Lung (tissue), 12 donors: ENCODE data around the gene PSMC4. TPM values are rescaled to one million over a fixed set of nuclear protein-coding genes. Genes with fewer than 3 reads are reported as not detected.

Experiments
- ATAC-seq: fragments of 200-7000 bp; cut with Tn5 transposase; one replicate; pipeline ENCODE4 v1.9.1; 2020; ENCODE audit warnings: moderate number of reproducible peaks; ENCODE audit not compliant: insufficient read depth, low FRiP score
- DNase-seq, 3 donors: peaks; one replicate each; pipeline ENCODE4 v3.0.0-alpha.2; 2013 to 2017
- H3K27ac ChIP-seq, 2 donors: one replicate each; pipeline ENCODE4 v1.5.1; 2013; ENCODE audit warnings: mild to moderate bottlenecking in 2 of 2, moderate library complexity in 2 of 2, control low read depth in 1 of 2, inconsistent platforms in 1 of 2, low read depth in 1 of 2, low read length in 1 of 2
- H3K27me3 ChIP-seq, 3 donors: one replicate each; pipeline ENCODE4 v1.5.1; 2013; ENCODE audit warnings: low read length in 2 of 3; ENCODE audit not compliant: control insufficient read depth in 3 of 3, insufficient read depth in 3 of 3
- H3K36me3 ChIP-seq, 4 donors: one replicate each; pipeline ENCODE4 v1.5.1; 2013; ENCODE audit warnings: low read length in 4 of 4, mild to moderate bottlenecking in 1 of 4, moderate library complexity in 1 of 4; ENCODE audit not compliant: control insufficient read depth in 4 of 4, insufficient read depth in 4 of 4
- H3K4me1 ChIP-seq, 5 donors: one replicate each; pipeline ENCODE4 v1.5.1; 2013; ENCODE audit warnings: low read length in 5 of 5, mild to moderate bottlenecking in 2 of 5, moderate library complexity in 1 of 5; ENCODE audit not compliant: control insufficient read depth in 5 of 5, insufficient read depth in 5 of 5
- H3K4me3 ChIP-seq: one replicate; pipeline ENCODE4 v1.5.1; 2013; ENCODE audit warnings: mild to moderate bottlenecking, control low read depth, moderate library complexity
- H3K9ac ChIP-seq, 2 donors: one replicate each; pipeline ENCODE4 v1.5.1; 2013; ENCODE audit warnings: low read length in 2 of 2, control low read depth in 1 of 2; ENCODE audit not compliant: insufficient read depth in 1 of 2
- H3K9me3 ChIP-seq, 4 donors: one replicate each; pipeline ENCODE4 v1.5.1; 2013; ENCODE audit warnings: low read length in 3 of 4, mild to moderate bottlenecking in 1 of 4, moderate library complexity in 1 of 4; ENCODE audit not compliant: control insufficient read depth in 4 of 4, insufficient read depth in 3 of 4
- CTCF ChIP-seq: IDR thresholded peaks from 2 replicates; pipeline ENCODE4 v1.5.1; 2012; ENCODE audit warnings: mild to moderate bottlenecking; ENCODE audit errors: control extremely low read depth, extremely low read depth
- WGBS, 2 donors: extraction: QIAGEN DNeasy Blood & Tissue Kit; methylation state at CpG; one replicate each; pipeline ENCODE4 v1.1.7; 2013; 5-methylcytosine and 5-hydroxymethylcytosine counted together
- polyA plus RNA-seq, 2 donors: library from polyadenylated mRNA; stranded (reverse); fragments of 200-250 nt; gene quantifications; one replicate each; pipeline ENCODE4 v1.2.1, GENCODE V29; 2013
- total RNA-seq, 2 donors: library from RNA; depleted of rRNA in 1 of 2; stranded (reverse); fragments of >200 nt in 1 of 2; gene quantifications; one replicate each; pipeline ENCODE4 v1.2.1, GENCODE V29; 2014 to 2021
- donor health status: control.
- donor health status: control.
- donor health status: Bipolar disorder and iron deficiency.
- donor health status: healthy.
- donor health status: DM: yes; HTN: yes; CAD: no.

Gene PSMC4
- total and polyA plus RNA-seq, 4 donors: 45.2 to 95.4 (median 87.2) TPM

- H3K9me3 ChIP-seq: peaks cover 0 to 2% (median 0%) of the 10 kb centered on the region in 4 donors
- no peak for TF ChIP-seq CTCF
- 94% methylated on average over 6 of the region's 6 CpGs for WGBS, 2 donors
- peaks cover 0 to 3% (median 0%) of the 10 kb centered on the region in 4 donors for H3K36me3 ChIP-seq
- H3K27me3 ChIP-seq: no peaks in the 10 kb centered on the region
- no peak overlapping the region for H3K9ac ChIP-seq
- ATAC-seq (no peak), DNase-seq (no peak)
- no peak overlapping the region for H3K27ac ChIP-seq
- peaks cover 0 to 3% (median 0%) of the 10 kb centered on the region in 5 donors for H3K4me1 ChIP-seq
- H3K4me3 ChIP-seq: no peak overlapping the region
Measured at GRCh38 chr19:39966617-39967016, 4.3 kb upstream of the PSMC4 start.

- Histone ChIP-seq H3K4me1 (peaks cover 0 to 9% (median 4%) of the 10 kb centered on the region in 5 donors), H3K9me3 (no peaks in the 10 kb centered on the region), H3K36me3 (peaks cover 0 to 6% (median 4%) of the 10 kb centered on the region in 4 donors), H3K4me3 (no peak overlapping the region), H3K27me3 (no peaks in the 10 kb centered on the region), H3K9ac (no peak overlapping the region), H3K27ac (no peak overlapping the region)
- DNase-seq (no peak), ATAC-seq (no peak)
- WGBS, 2 donors: 81 to 90% methylated on average over 9 of the region's 9 CpGs
- no peak for TF ChIP-seq CTCF
Measured at GRCh38 chr19:39967561-39967960, 3.4 kb upstream of the PSMC4 start.

- no peak overlapping the region for H3K9ac ChIP-seq
- peaks cover 3 to 14% (median 9%) of the 10 kb centered on the region in 4 donors for H3K36me3 ChIP-seq
- H3K9me3 ChIP-seq: no peaks in the 10 kb centered on the region
- no peaks in the 10 kb centered on the region for H3K27me3 ChIP-seq
- ATAC-seq (no peak), DNase-seq (no peak)
- no peak overlapping the region for H3K27ac ChIP-seq
- no peak for TF ChIP-seq CTCF
- WGBS, 2 donors: 97 to 99% methylated on average over 15 of the region's 15 CpGs
- no peak overlapping the region for H3K4me3 ChIP-seq
- H3K4me1 ChIP-seq: peaks cover 0 to 9% (median 4%) of the 10 kb centered on the region in 5 donors
Measured at GRCh38 chr19:39968789-39969188, 2.2 kb upstream of the PSMC4 start.

GRCh38 chr19:39969266-39969665, 1.7 kb upstream of the PSMC4 start:
- H3K27ac ChIP-seq: no peak overlapping the region
- H3K27me3 ChIP-seq: no peaks in the 10 kb centered on the region
- H3K36me3 ChIP-seq: peaks cover 3 to 19% (median 11%) of the 10 kb centered on the region in 4 donors
- H3K9me3 ChIP-seq: no peaks in the 10 kb centered on the region
- no peak for ATAC-seq
- no peak for TF ChIP-seq CTCF
- no peak overlapping the region for H3K4me3 ChIP-seq
- peaks cover 0 to 9% (median 4%) of the 10 kb centered on the region in 5 donors for H3K4me1 ChIP-seq
- 82 to 93% methylated on average over 6 of the region's 6 CpGs for WGBS, 2 donors
- DNase-seq: no peak
- no peak overlapping the region for H3K9ac ChIP-seq
